Trophoblast cell (in vitro differentiated cells and primary cell): Measurements from ENCODE around the gene TCF7L1.

Source experiments
- DNase-seq, 2 donors: peaks; one replicate each; pipeline ENCODE4 v3.0.0-alpha.2; 2016
- H2AFZ ChIP-seq: 2 replicates; pipeline ENCODE4 v1.6.1; 2013; ENCODE audit warnings: low read length, moderate library complexity, mild to moderate bottlenecking; ENCODE audit not compliant: insufficient read depth, poor library complexity
- H2AK5ac ChIP-seq: 2 replicates; pipeline ENCODE4 v1.6.1; 2013; ENCODE audit warnings: mild to moderate bottlenecking, low read length
- H2BK120ac ChIP-seq: 2 replicates; pipeline ENCODE4 v1.6.1; 2013; ENCODE audit warnings: low read length, mild to moderate bottlenecking, moderate library complexity; ENCODE audit not compliant: insufficient read depth, poor library complexity
- H2BK12ac ChIP-seq: 2 replicates; pipeline ENCODE4 v1.6.1; 2013; ENCODE audit warnings: mild to moderate bottlenecking, low read length, moderate library complexity
- H2BK5ac ChIP-seq: 2 replicates; pipeline ENCODE4 v1.6.1; 2013; ENCODE audit warnings: low read length, low read depth, moderate library complexity, mild to moderate bottlenecking; ENCODE audit not compliant: poor library complexity
- H3K14ac ChIP-seq: 2 replicates; pipeline ENCODE4 v1.6.1; 2013; ENCODE audit warnings: mild to moderate bottlenecking, low read length
- H3K18ac ChIP-seq: 2 replicates; pipeline ENCODE4 v1.6.1; 2013; ENCODE audit warnings: mild to moderate bottlenecking, low read length
- H3K23ac ChIP-seq: 2 replicates; pipeline ENCODE4 v1.6.1; 2013; ENCODE audit warnings: low read length
- H3K27ac ChIP-seq: 2 replicates; pipeline ENCODE4 v1.5.1; 2013; ENCODE audit warnings: low read depth, mild to moderate bottlenecking, inconsistent platforms, low read length, moderate library complexity
- H3K27me3 ChIP-seq: 2 replicates; pipeline ENCODE4 v1.6.1; 2013; ENCODE audit warnings: inconsistent platforms, mild to moderate bottlenecking, low read length, moderate library complexity; ENCODE audit not compliant: insufficient read depth
- H3K36me3 ChIP-seq, 2 experiments: 1 replicate in 1 of 2; 2 replicates in 1 of 2; pipeline ENCODE4 v1.6.1; 2013; ENCODE audit warnings: low read length in 2 of 2, mild to moderate bottlenecking in 2 of 2, moderate library complexity in 1 of 2; ENCODE audit not compliant: insufficient read depth in 2 of 2, control insufficient read depth in 1 of 2
- H3K4ac ChIP-seq: 2 replicates; pipeline ENCODE4 v1.6.1; 2013; ENCODE audit warnings: low read depth, mild to moderate bottlenecking, low read length, moderate library complexity
- H3K4me1 ChIP-seq, 2 experiments: 1 replicate in 1 of 2; 2 replicates in 1 of 2; pipeline ENCODE4 v1.6.1; 2013; ENCODE audit warnings: low read length in 2 of 2, mild to moderate bottlenecking in 2 of 2, moderate library complexity in 1 of 2; ENCODE audit not compliant: insufficient read depth in 2 of 2, control insufficient read depth in 1 of 2
- H3K4me2 ChIP-seq: 2 replicates; pipeline ENCODE4 v1.6.1; 2013; ENCODE audit warnings: inconsistent platforms, mild to moderate bottlenecking, low read length, moderate library complexity
- H3K4me3 ChIP-seq: 2 replicates; pipeline ENCODE4 v1.5.1; 2013; ENCODE audit warnings: mild to moderate bottlenecking, low read depth, low read length, inconsistent platforms
- H3K79me1 ChIP-seq: one replicate; pipeline ENCODE4 v1.6.1; 2013; ENCODE audit warnings: low read length
- H3K79me2 ChIP-seq: 2 replicates; pipeline ENCODE4 v1.6.1; 2013; ENCODE audit warnings: low read length, mild to moderate bottlenecking; ENCODE audit not compliant: control insufficient read depth, insufficient read depth, poor library complexity
- H3K9ac ChIP-seq: 2 replicates; pipeline ENCODE4 v1.6.1; 2013; ENCODE audit warnings: mild to moderate bottlenecking, low read length
- H3K9me3 ChIP-seq: 2 replicates; pipeline ENCODE4 v1.6.1; 2013; ENCODE audit warnings: low read depth, mild to moderate bottlenecking, control low read depth, inconsistent platforms, low read length; ENCODE audit not compliant: insufficient read depth
- H4K12ac ChIP-seq: 2 replicates; pipeline ENCODE4 v1.6.1; 2013; ENCODE audit warnings: low read depth, mild to moderate bottlenecking, low read length, moderate library complexity
- H4K8ac ChIP-seq: 2 replicates; pipeline ENCODE4 v1.6.1; 2013; ENCODE audit warnings: low read depth, mild to moderate bottlenecking, low read length, moderate library complexity
- H4K91ac ChIP-seq: one replicate; pipeline ENCODE4 v1.6.1; 2013; ENCODE audit warnings: low read depth, mild to moderate bottlenecking, low read length, moderate library complexity
- WGBS: extraction: QIAGEN DNeasy Blood & Tissue Kit; methylation state at CpG from one replicate; pipeline ENCODE4 v1.1.7; 2013; ENCODE audit warnings: missing lambda C conversion rate; ENCODE audit not compliant: insufficient read length, insufficient coverage; ENCODE audit errors: extremely low coverage; 5-methylcytosine and 5-hydroxymethylcytosine counted together

Gene TCF7L1

GRCh38 chr2:85179541-85179940 lies 46.3 kb downstream of the TCF7L1 start:
- no peak overlapping the region for H3K27ac ChIP-seq
- H3K4me3 ChIP-seq = no peak overlapping the region
- peaks cover 0 to 2% of the 10 kb centered on the region in 2 experiments for H3K4me1 ChIP-seq
- H3K79me2 ChIP-seq = no peaks in the 10 kb centered on the region
- H4K12ac ChIP-seq = no peak overlapping the region
- H3K36me3 ChIP-seq = no peaks in the 10 kb centered on the region
- no peak overlapping the region for H3K9ac ChIP-seq
- H2AK5ac ChIP-seq = no peak overlapping the region
- H2BK120ac ChIP-seq = no peak overlapping the region
- WGBS = no CpG with 5 or more reads among the region's 3 CpGs
- H3K23ac ChIP-seq = no peak overlapping the region
- no peaks in the 10 kb centered on the region for H3K79me1 ChIP-seq
- H3K4me2 ChIP-seq = no peak overlapping the region
- H4K91ac ChIP-seq = no peak overlapping the region
- H3K27me3 ChIP-seq = no peaks in the 10 kb centered on the region
- no peak overlapping the region for H3K4ac ChIP-seq
- no peak overlapping the region for H3K18ac ChIP-seq
- no peak overlapping the region for H3K14ac ChIP-seq
- H2AFZ ChIP-seq = no peak overlapping the region
- H2BK5ac ChIP-seq = no peak overlapping the region
- no peak overlapping the region for H4K8ac ChIP-seq
- DNase-seq = no peak
- H3K9me3 ChIP-seq = no peaks in the 10 kb centered on the region
- H2BK12ac ChIP-seq = no peak overlapping the region

GRCh38 chr2:85180322-85181133 lies 47.3 kb downstream of the TCF7L1 start:
- WGBS = no CpG with 5 or more reads among the region's 12 CpGs

GRCh38 chr2:85181134-85181631 lies 48.0 kb downstream of the TCF7L1 start:
- no peak overlapping the region for H3K4me3 ChIP-seq
- no peak overlapping the region for H3K14ac ChIP-seq
- no CpG with 5 or more reads among the region's 5 CpGs for WGBS
- H3K18ac ChIP-seq = no peak overlapping the region
- H3K23ac ChIP-seq = no peak overlapping the region
- no peaks in the 10 kb centered on the region for H3K79me1 ChIP-seq
- H2BK120ac ChIP-seq = no peak overlapping the region
- peaks cover 0 to 2% of the 10 kb centered on the region in 2 experiments for H3K4me1 ChIP-seq
- no peak overlapping the region for H4K8ac ChIP-seq
- no peak overlapping the region for H4K91ac ChIP-seq
- no peak overlapping the region for H2BK5ac ChIP-seq
- no peak overlapping the region for H3K9ac ChIP-seq
- H3K4ac ChIP-seq = no peak overlapping the region
- no peak overlapping the region for H2AK5ac ChIP-seq
- no peaks in the 10 kb centered on the region for H3K79me2 ChIP-seq
- H2BK12ac ChIP-seq = no peak overlapping the region
- H2AFZ ChIP-seq = no peak overlapping the region
- no peaks in the 10 kb centered on the region for H3K36me3 ChIP-seq
- peak in 1 of 2 donors; percentile 27 for DNase-seq
- H3K27me3 ChIP-seq = no peaks in the 10 kb centered on the region
- H3K27ac ChIP-seq = no peak overlapping the region
- H4K12ac ChIP-seq = no peak overlapping the region
- H3K4me2 ChIP-seq = no peak overlapping the region
- H3K9me3 ChIP-seq = no peaks in the 10 kb centered on the region

More at GRCh38 chr2:85180322-85181133, 47.3 kb downstream of the TCF7L1 start:
- H3K9ac ChIP-seq = peak overlapping the region; percentile 32
- peaks cover 0 to 2% of the 10 kb centered on the region in 2 experiments for H3K4me1 ChIP-seq
- H2AFZ ChIP-seq = no peak overlapping the region
- H3K9me3 ChIP-seq = no peaks in the 10 kb centered on the region
- H4K8ac ChIP-seq = no peak overlapping the region
- H3K4ac ChIP-seq = no peak overlapping the region
- H2BK120ac ChIP-seq = no peak overlapping the region
- no peaks in the 10 kb centered on the region for H3K36me3 ChIP-seq
- no peak overlapping the region for H2BK12ac ChIP-seq
- no peak overlapping the region for H3K18ac ChIP-seq
- H3K4me2 ChIP-seq = no peak overlapping the region
- no peak overlapping the region for H3K27ac ChIP-seq
- H2AK5ac ChIP-seq = no peak overlapping the region
- H3K4me3 ChIP-seq = no peak overlapping the region
- H3K14ac ChIP-seq = no peak overlapping the region
- H2BK5ac ChIP-seq = no peak overlapping the region
- no peaks in the 10 kb centered on the region for H3K79me2 ChIP-seq
- no peak for DNase-seq
- no peak overlapping the region for H4K12ac ChIP-seq
- no peaks in the 10 kb centered on the region for H3K27me3 ChIP-seq
- no peak overlapping the region for H3K23ac ChIP-seq
- no peaks in the 10 kb centered on the region for H3K79me1 ChIP-seq
- H4K91ac ChIP-seq = no peak overlapping the region

GRCh38 chr2:85181844-85182456 lies 48.8 kb downstream of the TCF7L1 start:
- Histone ChIP-seq H3K23ac (no peak overlapping the region), H3K27me3 (no peaks in the 10 kb centered on the region), H2BK5ac (no peak overlapping the region), H2BK120ac (no peak overlapping the region), H3K4me2 (no peak overlapping the region), H3K4me3 (no peak overlapping the region), H4K91ac (no peak overlapping the region), H2BK12ac (no peak overlapping the region), H3K9ac (no peak overlapping the region), H2AFZ (no peak overlapping the region), H3K9me3 (no peaks in the 10 kb centered on the region), H3K18ac (no peak overlapping the region), H3K14ac (no peak overlapping the region), H4K12ac (no peak overlapping the region), H3K27ac (no peak overlapping the region), H3K36me3 (no peaks in the 10 kb centered on the region), H2AK5ac (no peak overlapping the region), H3K79me1 (no peaks in the 10 kb centered on the region), H3K79me2 (no peaks in the 10 kb centered on the region), H3K4ac (no peak overlapping the region), H3K4me1 (peaks cover 0 to 2% of the 10 kb centered on the region in 2 experiments), H4K8ac (no peak overlapping the region)
- DNase-seq = peak; percentile 31 to 52
- WGBS = no CpG with 5 or more reads among the region's 11 CpGs
